ENCODE data around the gene DAD1.

The DAD1 gene

GRCh38 chr14:22577334-22577908, 11.6 kb downstream of the DAD1 start:
- H3K27ac ChIP-seq: no peak overlapping the region
- TF ChIP-seq ZFX (IDR thresholded peaks at IDR 0.05; ENCODE audit: borderline replicate concordance) (no peak), CTCF (IDR thresholded peaks at IDR 0.05) (no peak)

- TF ChIP-seq CTCF (IDR thresholded peaks at IDR 0.05) (no peak), ZFX (IDR thresholded peaks at IDR 0.05; ENCODE audit: borderline replicate concordance) (no peak)
- no peak overlapping the region for H3K27ac ChIP-seq
Measured at GRCh38 chr14:22573804-22574203, 15.2 kb downstream of the DAD1 start.

GRCh38 chr14:22572562-22573058, 16.4 kb downstream of the DAD1 start:
- TF ChIP-seq ZFX (IDR thresholded peaks at IDR 0.05; ENCODE audit: borderline replicate concordance): no peak
- TF ChIP-seq CTCF (IDR thresholded peaks at IDR 0.05): no peak
- H3K27ac ChIP-seq: no peak overlapping the region

GRCh38 chr14:22570132-22570949, 18.7 kb downstream of the DAD1 start:
- no peak for TF ChIP-seq ZFX (IDR thresholded peaks at IDR 0.05; ENCODE audit: borderline replicate concordance)
- peak; percentile 82 for TF ChIP-seq CTCF (IDR thresholded peaks at IDR 0.05)
- H3K27ac ChIP-seq: no peak overlapping the region

- no peak overlapping the region for H3K27ac ChIP-seq
- TF ChIP-seq ZFX (IDR thresholded peaks at IDR 0.05; ENCODE audit: borderline replicate concordance) (no peak), CTCF (IDR thresholded peaks at IDR 0.05) (no peak)
Measured at GRCh38 chr14:22569737-22570131, 19.3 kb downstream of the DAD1 start.

- TF ChIP-seq ZFX (IDR thresholded peaks at IDR 0.05; ENCODE audit: borderline replicate concordance) (no peak), CTCF (IDR thresholded peaks at IDR 0.05) (no peak)
- no peak overlapping the region for H3K27ac ChIP-seq
Measured at GRCh38 chr14:22569106-22569736, 19.8 kb downstream of the DAD1 start.

- TF ChIP-seq ZFX (IDR thresholded peaks at IDR 0.05; ENCODE audit: borderline replicate concordance) (no peak), CTCF (IDR thresholded peaks at IDR 0.05) (no peak)
- H3K27ac ChIP-seq: no peak overlapping the region
Measured at GRCh38 chr14:22567437-22567836, 21.6 kb downstream of the DAD1 start.

All from 22Rv1 (cell line).